SU-DHL-6 (cell line): ENCODE data around the gene ZNF579.

Experiments
- H2AFZ ChIP-seq: fragments of 200-600 bp; sonication (generic); 2 replicates; pipeline ENCODE4 v1.6.1; 2014; ENCODE audit warnings: low read depth, mild to moderate bottlenecking, moderate library complexity, mixed read lengths, antibody characterized with exemption, low read length; ENCODE audit not compliant: severe bottlenecking
- H3F3A ChIP-seq: fragments of 200-600 bp; shearing (Covaris generic); 2 replicates; pipeline ENCODE4 v1.6.0; 2016; ENCODE audit warnings: antibody characterized with exemption, mild to moderate bottlenecking; ENCODE audit not compliant: insufficient read depth
- H3K27ac ChIP-seq: fragments of 200-600 bp; sonication (generic); 2 replicates; pipeline ENCODE4 v1.5.1; 2016; ENCODE audit warnings: low read depth, mild to moderate bottlenecking, low read length, moderate library complexity, mixed read lengths
- H3K27me3 ChIP-seq: fragments of 200-600 bp; sonication (generic), shearing (Covaris generic); 2 replicates; pipeline ENCODE4 v1.6.0; 2014; ENCODE audit warnings: mild to moderate bottlenecking, low read length
- H3K36me3 ChIP-seq: fragments of 200-600 bp; sonication (generic); 2 replicates; pipeline ENCODE4 v1.6.1; 2014; ENCODE audit warnings: mild to moderate bottlenecking, low read length, mixed read lengths
- H3K4me2 ChIP-seq: fragments of 300-600, 200-600 bp; shearing (Covaris generic), sonication (generic); 2 replicates; pipeline ENCODE4 v1.6.0; 2014; ENCODE audit warnings: low read length, low read depth, mild to moderate bottlenecking; ENCODE audit not compliant: poor library complexity, severe bottlenecking
- H3K4me3 ChIP-seq: fragments of 200-600 bp; sonication (generic); 2 replicates; pipeline ENCODE4 v1.5.1; 2014; ENCODE audit warnings: antibody characterized with exemption, low read length, mild to moderate bottlenecking, mixed read lengths; ENCODE audit not compliant: insufficient read depth, poor library complexity, severe bottlenecking
- H3K79me2 ChIP-seq: fragments of 200-600 bp; sonication (generic); 2 replicates; pipeline ENCODE4 v1.6.1; 2014; ENCODE audit warnings: mild to moderate bottlenecking, low read length, moderate library complexity; ENCODE audit not compliant: insufficient read depth
- H3K9ac ChIP-seq: fragments of 200-600 bp; sonication (generic); 2 replicates; pipeline ENCODE4 v1.7.0; 2014; ENCODE audit warnings: mild to moderate bottlenecking, low read length
- H3K9me2 ChIP-seq: fragments of 200-600 bp; sonication (generic); replicated peaks from 2 replicates; pipeline ENCODE4 v1.6.1; 2014; ENCODE audit warnings: low read length; ENCODE audit not compliant: insufficient read depth
- H3K9me3 ChIP-seq: fragments of 200-600 bp; sonication (generic); 2 replicates; pipeline ENCODE4 v1.6.1; 2014; ENCODE audit warnings: low read length, mixed read lengths; ENCODE audit not compliant: insufficient read depth
- H4K20me1 ChIP-seq: fragments of 200-600 bp; sonication (generic); 2 replicates; pipeline ENCODE4 v1.6.1; 2014; ENCODE audit warnings: low read depth, mild to moderate bottlenecking, antibody characterized with exemption, low read length, moderate library complexity, mixed read lengths
- EZH2phosphoT487 ChIP-seq: fragments of 200-600 bp; sonication (generic), shearing (Covaris generic); conservative IDR thresholded peaks from 2 replicates; pipeline ENCODE4 v1.6.1; 2018; ENCODE audit warnings: mild to moderate bottlenecking, antibody characterized with exemption, low read length, moderate library complexity, mixed read lengths
- TF ChIP-seq, protein P1 (sequence below): fragments of 200-600 bp; sonication (generic); IDR thresholded peaks from one replicate; pipeline ENCODE4 v1.5.1; 2017; ENCODE audit warnings: antibody characterized with exemption, mild to moderate bottlenecking, low read length, moderate library complexity; ENCODE audit not compliant: insufficient read depth, poor library complexity, severe bottlenecking

Gene ZNF579

DNA sequence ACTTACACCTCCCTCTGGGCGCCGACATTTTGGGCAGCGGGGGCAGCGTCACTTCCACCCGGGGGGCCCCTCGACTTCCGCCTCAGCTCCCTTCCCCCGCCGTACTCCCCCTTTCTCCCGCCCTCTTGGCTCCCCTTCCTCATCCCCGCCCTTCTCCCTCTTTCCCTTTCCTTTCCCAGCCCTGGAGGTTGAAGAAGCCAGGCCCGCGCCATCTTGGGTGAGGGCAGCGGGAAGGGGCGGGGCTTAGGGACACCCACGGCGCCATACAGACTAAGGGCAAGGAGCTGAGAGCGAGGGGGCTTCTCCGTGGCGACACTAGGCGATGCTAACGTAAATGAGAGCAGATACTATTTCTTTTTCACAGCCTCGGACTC, 18.8 kb upstream of the ZNF579 start, which contains the start of gene FIZ1:
TSS of gene FIZ1 (minus strand) at position 50 of the 374 bp plus-strand sequence. CDS start 1,652 bp downstream, outside the sequence.
- Histone ChIP-seq H3K4me2 (peak within 1 kb of the TSS; percentile 64), H3K27ac (peak within 1 kb of the TSS; percentile 95), H3K36me3 (no peaks in the 10 kb centered on the region), H3K9ac (peak within 1 kb of the TSS; percentile 83), H2AFZ (peak within 1 kb of the TSS; percentile 67), H3K27me3 (no peaks in the 10 kb centered on the region), H3K9me2 (no peaks in the 10 kb centered on the region), H3K79me2 (no peaks in the 10 kb centered on the region), H3K9me3 (no peaks in the 10 kb centered on the region), H3K4me3 (peak within 1 kb of the TSS; percentile 76), H4K20me1 (no peaks in the 10 kb centered on the region), H3F3A (peaks cover 28% of the 10 kb centered on the region)
- TF ChIP-seq, protein P1, sequence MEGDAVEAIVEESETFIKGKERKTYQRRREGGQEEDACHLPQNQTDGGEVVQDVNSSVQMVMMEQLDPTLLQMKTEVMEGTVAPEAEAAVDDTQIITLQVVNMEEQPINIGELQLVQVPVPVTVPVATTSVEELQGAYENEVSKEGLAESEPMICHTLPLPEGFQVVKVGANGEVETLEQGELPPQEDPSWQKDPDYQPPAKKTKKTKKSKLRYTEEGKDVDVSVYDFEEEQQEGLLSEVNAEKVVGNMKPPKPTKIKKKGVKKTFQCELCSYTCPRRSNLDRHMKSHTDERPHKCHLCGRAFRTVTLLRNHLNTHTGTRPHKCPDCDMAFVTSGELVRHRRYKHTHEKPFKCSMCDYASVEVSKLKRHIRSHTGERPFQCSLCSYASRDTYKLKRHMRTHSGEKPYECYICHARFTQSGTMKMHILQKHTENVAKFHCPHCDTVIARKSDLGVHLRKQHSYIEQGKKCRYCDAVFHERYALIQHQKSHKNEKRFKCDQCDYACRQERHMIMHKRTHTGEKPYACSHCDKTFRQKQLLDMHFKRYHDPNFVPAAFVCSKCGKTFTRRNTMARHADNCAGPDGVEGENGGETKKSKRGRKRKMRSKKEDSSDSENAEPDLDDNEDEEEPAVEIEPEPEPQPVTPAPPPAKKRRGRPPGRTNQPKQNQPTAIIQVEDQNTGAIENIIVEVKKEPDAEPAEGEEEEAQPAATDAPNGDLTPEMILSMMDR = no peak
- TF ChIP-seq EZH2phosphoT487 = no peak

DNA sequence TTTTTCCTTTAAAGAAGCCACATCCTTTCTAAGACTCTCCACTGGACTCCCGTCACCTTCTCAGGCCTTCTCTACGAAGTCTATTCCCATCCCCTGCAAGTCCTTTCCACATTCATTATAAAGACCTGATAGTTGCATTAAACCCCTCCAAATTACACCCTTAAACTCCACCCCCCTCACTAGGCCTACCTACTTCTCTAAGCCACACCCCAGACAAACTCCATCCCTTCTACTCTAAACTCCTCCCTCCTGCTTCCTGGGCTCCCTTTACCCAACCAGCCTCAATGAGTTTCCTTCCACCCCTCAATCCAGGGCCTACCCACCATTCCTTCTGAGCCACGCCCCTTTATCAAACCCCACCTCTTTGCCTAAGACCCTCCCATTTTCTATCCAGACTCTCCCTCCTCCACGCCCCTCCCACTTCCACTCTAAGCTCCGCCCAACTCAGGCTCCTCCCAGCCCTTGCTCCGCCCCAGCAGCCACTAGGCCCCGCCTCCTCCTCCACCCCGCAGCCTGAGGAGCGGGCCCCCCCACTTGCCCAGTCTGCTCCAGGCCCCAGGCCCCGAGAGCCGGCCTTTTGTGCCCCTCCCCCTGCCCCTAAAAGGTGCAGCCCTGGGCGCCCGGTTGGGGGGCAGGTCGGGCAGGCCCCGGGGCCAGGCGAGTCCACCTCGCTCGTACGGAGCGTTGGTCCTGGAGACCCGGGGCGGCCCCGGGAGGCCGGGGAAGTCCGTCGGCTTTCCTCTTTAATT, 18.2 kb upstream of the ZNF579 start:
- H3K4me3 ChIP-seq = peak overlapping the region; percentile 62
- peak overlapping the region; percentile 67 for H2AFZ ChIP-seq
- H3K9me2 ChIP-seq = no peaks in the 10 kb centered on the region
- H3K36me3 ChIP-seq = no peaks in the 10 kb centered on the region
- H3K79me2 ChIP-seq = no peaks in the 10 kb centered on the region
- peak overlapping the region; percentile 95 for H3K27ac ChIP-seq
- H4K20me1 ChIP-seq = no peaks in the 10 kb centered on the region
- no peak for TF ChIP-seq EZH2phosphoT487
- TF ChIP-seq, protein P1 = no peak
- H3K27me3 ChIP-seq = no peaks in the 10 kb centered on the region
- H3K9me3 ChIP-seq = no peaks in the 10 kb centered on the region
- H3K9ac ChIP-seq = peak overlapping the region; percentile 83
- H3F3A ChIP-seq = peaks cover 27% of the 10 kb centered on the region
- H3K4me2 ChIP-seq = peak overlapping the region; percentile 64

DNA sequence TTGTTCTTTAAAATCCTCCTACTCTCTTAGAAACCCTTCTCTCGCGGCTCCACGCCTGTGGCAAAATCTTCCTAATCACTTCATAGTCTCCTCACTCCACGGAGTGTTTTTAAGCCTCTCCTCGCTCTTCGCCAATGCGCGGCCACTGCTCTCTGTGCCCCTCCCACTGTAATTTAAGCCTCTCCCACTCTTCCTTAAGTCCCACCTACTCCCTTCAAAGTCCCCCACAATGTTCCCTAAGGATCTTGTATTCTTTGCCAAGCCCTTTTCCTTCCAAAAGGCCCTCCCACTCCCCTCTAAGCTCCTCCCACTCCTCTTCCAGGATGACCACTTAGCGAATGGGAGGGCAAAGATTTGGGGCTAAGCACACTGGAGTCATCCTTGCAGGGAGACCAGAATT, 17.4 kb upstream of the ZNF579 start:
- no peak overlapping the region for H2AFZ ChIP-seq
- H3K27ac ChIP-seq = no peak overlapping the region
- H3K9me2 ChIP-seq = no peaks in the 10 kb centered on the region
- no peak overlapping the region for H3K4me3 ChIP-seq
- H3F3A ChIP-seq = peaks cover 27% of the 10 kb centered on the region
- no peaks in the 10 kb centered on the region for H3K79me2 ChIP-seq
- H3K9me3 ChIP-seq = no peaks in the 10 kb centered on the region
- H3K4me2 ChIP-seq = no peak overlapping the region
- no peaks in the 10 kb centered on the region for H4K20me1 ChIP-seq
- H3K36me3 ChIP-seq = no peaks in the 10 kb centered on the region
- H3K9ac ChIP-seq = no peak overlapping the region
- no peak for TF ChIP-seq EZH2phosphoT487
- TF ChIP-seq, protein P1 = no peak
- H3K27me3 ChIP-seq = no peaks in the 10 kb centered on the region
